Gastrocnemius medialis (tissue), 4 donors: Measurements from ENCODE around the gene ZMIZ2. TPM values are rescaled to one million over a fixed set of nuclear protein-coding genes. Genes with fewer than 3 reads are reported as not detected.
"Not testable (repeated sequence)": the region's sequence is repeated elsewhere in the genome, so short reads cannot be mapped to it uniquely, and the experiment has no call there.

Experiments used
- ATAC-seq, 2 donors: fragments of 150-250 bp; one replicate each; pipeline ENCODE4 v1.9.1; 2016
- DNase-seq, 2 donors: peaks; one replicate each; pipeline ENCODE4 v3.0.0-alpha.2; 2019
- H3K27ac ChIP-seq, 4 donors: fragments of 200-600 bp; sonication (generic); 1 replicate in 1 of 4; 2 replicates in 3 of 4; pipeline ENCODE4 v1.5.1; 2016 to 2018; ENCODE audit warnings: mild to moderate bottlenecking in 2 of 4, moderate library complexity in 1 of 4
- H3K27me3 ChIP-seq, 3 donors: fragments of 200-600 bp; sonication (generic) in 2 of 3; 1 replicate in 1 of 3; 2 replicates in 2 of 3; pipeline versions ENCODE4 v1.5.1 to v1.6.0; 2016 to 2019; ENCODE audit warnings: mild to moderate bottlenecking in 1 of 3, moderate library complexity in 1 of 3
- H3K36me3 ChIP-seq, 2 donors: fragments of 200-600 bp; sonication (generic) in 1 of 2; one replicate each; pipeline ENCODE4 v1.5.1; 2017 to 2018
- H3K4me1 ChIP-seq, 2 donors: fragments of 200-600 bp; sonication (generic) in 1 of 2; one replicate each; pipeline ENCODE4 v1.5.1; 2016 to 2017; ENCODE audit warnings: mild to moderate bottlenecking in 2 of 2
- H3K4me3 ChIP-seq, 4 donors: fragments of 200-600 bp; sonication (generic) in 3 of 4; 1 replicate in 1 of 4; 2 replicates in 3 of 4; pipeline ENCODE4 v1.5.1; 2016 to 2019; ENCODE audit warnings: mild to moderate bottlenecking in 2 of 4
- H3K9me3 ChIP-seq, 3 donors: fragments of 200-600 bp; sonication (generic) in 2 of 3; 1 replicate in 1 of 3; 2 replicates in 2 of 3; pipeline ENCODE4 v1.5.1; 2016 to 2019
- CTCF ChIP-seq, 5 experiments: fragments of 450-650 bp in 3 of 5; fragments of 200-600 bp in 2 of 5; sonication (generic) in 2 of 5; IDR thresholded peaks in 4 of 5; conservative IDR thresholded peaks in 1 of 5; 1 replicate in 4 of 5; 2 replicates in 1 of 5; pipeline ENCODE4 v1.5.1; 2016 to 2019; ENCODE audit warnings: antibody characterized with exemption in 5 of 5, mild to moderate bottlenecking in 3 of 5, moderate library complexity in 3 of 5
- POLR2A ChIP-seq, 2 donors: fragments of 450-650 bp; IDR thresholded peaks; one replicate each; pipeline ENCODE4 v1.6.1; 2017; ENCODE audit warnings: antibody characterized with exemption in 2 of 2, mild to moderate bottlenecking in 2 of 2, moderate library complexity in 2 of 2
- in situ Hi-C, 4 donors: fragments of 200-750 bp; cut with MboI; loops; one replicate each; pipeline versions ENCODE4 v1.15.0 to v1.8.0; 2017; ENCODE audit warnings: low sequenced_read_pairs in 4 of 4
- intact Hi-C: fragments of 100-400 bp; cut with DNase I; formaldehyde crosslinking; loops from one replicate; pipeline ENCODE4 v1.15.1; 2023; ENCODE audit warnings: low total_unique reads
- total RNA-seq, 4 donors: library from RNA; depleted of rRNA; stranded (reverse); fragments of >200 nt; gene quantifications; one replicate each; pipeline versions ENCODE4 v1.1.0 to v1.2.3, GENCODE V29; 2016

ZMIZ2 gene
- total RNA-seq, 4 donors from 2014 or later = 10.7 to 19.8 (median 14.0) TPM

GRCh38 chr7:44713680-44714335, 34.8 kb upstream of the ZMIZ2 start:
- no peak overlapping the region for H3K27ac ChIP-seq
- intact Hi-C loops (no loop called here), in situ Hi-C loops (loop anchor here in 1 of 4 donors (25.0 kb wide), 1 partner anchor 127 kb away; the partner anchor contains the start of gene TMED4)
- no peak overlapping the region for H3K4me3 ChIP-seq
- no peak for TF ChIP-seq CTCF (IDR thresholded peaks at IDR 0.05 in 4 of 5, conservative IDR thresholded peaks at IDR 0.05 in 1 of 5)
- TF ChIP-seq POLR2A (IDR thresholded peaks at IDR 0.05) = no peak
- no peaks in the 10 kb centered on the region for H3K27me3 ChIP-seq
- H3K36me3 ChIP-seq = peaks cover 0 to 12% of the 10 kb centered on the region in 2 donors
- DNase-seq = no peak
- peaks cover 0 to 2% of the 10 kb centered on the region in 2 donors for H3K4me1 ChIP-seq
- ATAC-seq = no peak
- H3K9me3 ChIP-seq = no peaks in the 10 kb centered on the region

GRCh38 chr7:44716205-44716604, 32.4 kb upstream of the ZMIZ2 start:
- intact Hi-C loops = no loop called here
- H3K27ac ChIP-seq = no peak overlapping the region
- H3K4me1 ChIP-seq = peaks cover 0 to 2% of the 10 kb centered on the region in 2 donors
- no peaks in the 10 kb centered on the region for H3K27me3 ChIP-seq
- DNase-seq = no peak
- in situ Hi-C loops = loop anchor here in 1 of 4 donors (25.0 kb wide), 1 partner anchor 129 kb away; the partner anchor contains the start of gene TMED4
- TF ChIP-seq POLR2A (IDR thresholded peaks at IDR 0.05) (no peak), CTCF (IDR thresholded peaks at IDR 0.05 in 4 of 5, conservative IDR thresholded peaks at IDR 0.05 in 1 of 5) (no peak)
- no peak overlapping the region for H3K4me3 ChIP-seq
- no peak for ATAC-seq
- no peaks in the 10 kb centered on the region for H3K36me3 ChIP-seq
- no peaks in the 10 kb centered on the region for H3K9me3 ChIP-seq

DNA sequence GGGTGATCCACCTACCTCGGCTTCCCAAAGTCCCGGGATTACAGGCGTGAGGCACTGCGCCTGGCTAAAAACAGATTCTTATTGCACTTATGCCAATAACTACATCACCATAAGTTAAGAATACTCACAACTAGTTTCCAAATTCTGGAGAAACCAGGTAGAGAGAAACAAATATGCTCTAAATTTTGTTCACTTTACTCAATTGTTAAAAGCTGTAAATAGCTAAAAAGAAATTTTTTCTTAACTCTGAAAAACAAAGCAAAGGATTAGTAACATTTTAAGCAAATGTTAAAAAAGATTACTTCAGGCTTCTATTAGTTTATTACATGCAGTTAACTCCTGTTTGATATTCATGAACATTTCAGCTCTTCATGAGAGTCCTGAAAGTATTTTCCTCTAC, 28.3 kb upstream of the ZMIZ2 start:
- H3K36me3 ChIP-seq = no peaks in the 10 kb centered on the region
- in situ Hi-C loops = loop anchor here in 1 of 4 donors (25.0 kb wide), 1 partner anchor 133 kb away; the partner anchor contains the start of gene TMED4

GRCh38 chr7:44724276-44724675, 24.4 kb upstream of the ZMIZ2 start:
- TF ChIP-seq POLR2A (IDR thresholded peaks at IDR 0.05) (no peak), CTCF (IDR thresholded peaks at IDR 0.05 in 4 of 5, conservative IDR thresholded peaks at IDR 0.05 in 1 of 5) (no peak)
- no peaks in the 10 kb centered on the region for H3K27me3 ChIP-seq
- H3K4me3 ChIP-seq = no peak overlapping the region
- no peaks in the 10 kb centered on the region for H3K4me1 ChIP-seq
- in situ Hi-C loops = loop anchor here in 1 of 4 donors (25.0 kb wide), 1 partner anchor 137 kb away; the partner anchor contains the start of gene TMED4
- ATAC-seq (no peak), DNase-seq (no peak)
- intact Hi-C loops = no loop called here
- H3K9me3 ChIP-seq = no peaks in the 10 kb centered on the region
- H3K27ac ChIP-seq = no peak overlapping the region
- H3K36me3 ChIP-seq = no peaks in the 10 kb centered on the region

More for the DNA sequence above, 28.3 kb upstream of the ZMIZ2 start:
- no peaks in the 10 kb centered on the region for H3K9me3 ChIP-seq
- H3K4me1 ChIP-seq = no peaks in the 10 kb centered on the region
- TF ChIP-seq CTCF (IDR thresholded peaks at IDR 0.05 in 4 of 5, conservative IDR thresholded peaks at IDR 0.05 in 1 of 5) (no peak), POLR2A (IDR thresholded peaks at IDR 0.05) (no peak)
- intact Hi-C loops = no loop called here
- H3K4me3 ChIP-seq = no peak overlapping the region
- H3K27me3 ChIP-seq = no peaks in the 10 kb centered on the region
- H3K27ac ChIP-seq = no peak overlapping the region
- DNase-seq (no peak), ATAC-seq (no peak)

GRCh38 chr7:44726250-44726649, 22.4 kb upstream of the ZMIZ2 start:
- H3K9me3 ChIP-seq, DNase-seq, H3K4me1 ChIP-seq, H3K27me3 ChIP-seq, in situ Hi-C loops, H3K36me3 ChIP-seq, H3K27ac ChIP-seq, H3K4me3 ChIP-seq, intact Hi-C loops, ATAC-seq: not testable (repeated sequence)
